ENCODE data around the gene NUP205.

DNA sequence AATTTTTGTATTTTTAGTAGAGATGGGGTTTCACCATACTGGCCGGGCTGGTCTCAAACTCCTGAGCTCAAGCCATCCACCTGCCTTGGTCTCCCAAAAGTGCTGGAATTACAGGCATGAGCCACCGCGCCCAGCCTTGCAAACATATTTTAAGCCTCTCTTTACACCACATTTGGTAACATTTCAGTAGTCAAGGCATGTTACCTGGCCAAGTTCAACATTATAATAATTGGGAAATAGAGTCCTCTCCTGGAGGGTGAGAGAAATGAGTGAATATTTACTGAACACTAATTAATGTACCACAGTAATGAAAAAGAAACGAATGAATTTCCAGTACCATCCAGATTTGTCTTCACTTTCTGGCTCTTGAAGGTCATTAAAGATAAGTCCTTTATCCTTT lies 37.8 kb upstream of the NUP205 start:
- TF ChIP-seq, protein P1, sequence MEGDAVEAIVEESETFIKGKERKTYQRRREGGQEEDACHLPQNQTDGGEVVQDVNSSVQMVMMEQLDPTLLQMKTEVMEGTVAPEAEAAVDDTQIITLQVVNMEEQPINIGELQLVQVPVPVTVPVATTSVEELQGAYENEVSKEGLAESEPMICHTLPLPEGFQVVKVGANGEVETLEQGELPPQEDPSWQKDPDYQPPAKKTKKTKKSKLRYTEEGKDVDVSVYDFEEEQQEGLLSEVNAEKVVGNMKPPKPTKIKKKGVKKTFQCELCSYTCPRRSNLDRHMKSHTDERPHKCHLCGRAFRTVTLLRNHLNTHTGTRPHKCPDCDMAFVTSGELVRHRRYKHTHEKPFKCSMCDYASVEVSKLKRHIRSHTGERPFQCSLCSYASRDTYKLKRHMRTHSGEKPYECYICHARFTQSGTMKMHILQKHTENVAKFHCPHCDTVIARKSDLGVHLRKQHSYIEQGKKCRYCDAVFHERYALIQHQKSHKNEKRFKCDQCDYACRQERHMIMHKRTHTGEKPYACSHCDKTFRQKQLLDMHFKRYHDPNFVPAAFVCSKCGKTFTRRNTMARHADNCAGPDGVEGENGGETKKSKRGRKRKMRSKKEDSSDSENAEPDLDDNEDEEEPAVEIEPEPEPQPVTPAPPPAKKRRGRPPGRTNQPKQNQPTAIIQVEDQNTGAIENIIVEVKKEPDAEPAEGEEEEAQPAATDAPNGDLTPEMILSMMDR (IDR thresholded peaks at IDR 0.05) = no peak
- no peak for TF ChIP-seq POLR2A (IDR thresholded peaks at IDR 0.05)

Measured in heart left ventricle (tissue), 13 donors.